HG02852 (cell line): Measurements from ENCODE around the gene ZNF648.
"Not testable (repeated sequence)": the region's sequence is repeated elsewhere in the genome, so short reads cannot be mapped to it uniquely, and the experiment has no call there.

Source experiments
- ATAC-seq: cut with Tn5 transposase; IDR thresholded peaks from one replicate; pipeline ENCODE4 v1.9.1; 2021; ENCODE audit warnings: mild to moderate bottlenecking, moderate library complexity; ENCODE audit not compliant: unreplicated experiment

The ZNF648 gene

GRCh38 chr1:182029379-182030331 lies 31.9 kb downstream of the ZNF648 start:
- peak; percentile 94 for ATAC-seq

- no peak for ATAC-seq
Measured at GRCh38 chr1:182029002-182029378, 32.5 kb downstream of the ZNF648 start.

- ATAC-seq, result no peak
Measured at GRCh38 chr1:182015360-182015759, 46.2 kb downstream of the ZNF648 start.

- ATAC-seq, result not testable (repeated sequence)
Measured at GRCh38 chr1:182010800-182011370, 50.6 kb downstream of the ZNF648 start.

GRCh38 chr1:182005398-182005797 lies 56.1 kb downstream of the ZNF648 start:
- ATAC-seq, result not testable (repeated sequence)

GRCh38 chr1:182004601-182005000 lies 56.9 kb downstream of the ZNF648 start:
- no peak for ATAC-seq
